Measurements from ENCODE around the gene CRABP2.

GRCh38 chr1:156663178-156663577, 42.2 kb downstream of the CRABP2 start:
- TF ChIP-seq EZH2 (IDR thresholded peaks at IDR 0.05; ENCODE audit: borderline replicate concordance, insufficient read depth, low read depth, low read length, poor library complexity, severe bottlenecking) (no peak), CTCF (IDR thresholded peaks at IDR 0.05) (no peak)
